Trophoblast cell (in vitro differentiated cells and primary cell): ENCODE results near the gene SUPV3L1.

Experiments
- DNase-seq, 2 donors: peaks; one replicate each; pipeline ENCODE4 v3.0.0-alpha.2; 2016
- H2AFZ ChIP-seq: 2 replicates; pipeline ENCODE4 v1.6.1; 2013; ENCODE audit warnings: low read length, moderate library complexity, mild to moderate bottlenecking; ENCODE audit not compliant: insufficient read depth, poor library complexity
- H2AK5ac ChIP-seq: 2 replicates; pipeline ENCODE4 v1.6.1; 2013; ENCODE audit warnings: mild to moderate bottlenecking, low read length
- H2BK120ac ChIP-seq: 2 replicates; pipeline ENCODE4 v1.6.1; 2013; ENCODE audit warnings: low read length, mild to moderate bottlenecking, moderate library complexity; ENCODE audit not compliant: insufficient read depth, poor library complexity
- H2BK12ac ChIP-seq: 2 replicates; pipeline ENCODE4 v1.6.1; 2013; ENCODE audit warnings: mild to moderate bottlenecking, low read length, moderate library complexity
- H2BK5ac ChIP-seq: 2 replicates; pipeline ENCODE4 v1.6.1; 2013; ENCODE audit warnings: low read length, low read depth, moderate library complexity, mild to moderate bottlenecking; ENCODE audit not compliant: poor library complexity
- H3K14ac ChIP-seq: 2 replicates; pipeline ENCODE4 v1.6.1; 2013; ENCODE audit warnings: mild to moderate bottlenecking, low read length
- H3K18ac ChIP-seq: 2 replicates; pipeline ENCODE4 v1.6.1; 2013; ENCODE audit warnings: mild to moderate bottlenecking, low read length
- H3K23ac ChIP-seq: 2 replicates; pipeline ENCODE4 v1.6.1; 2013; ENCODE audit warnings: low read length
- H3K27ac ChIP-seq: 2 replicates; pipeline ENCODE4 v1.5.1; 2013; ENCODE audit warnings: low read depth, mild to moderate bottlenecking, inconsistent platforms, low read length, moderate library complexity
- H3K27me3 ChIP-seq: 2 replicates; pipeline ENCODE4 v1.6.1; 2013; ENCODE audit warnings: inconsistent platforms, mild to moderate bottlenecking, low read length, moderate library complexity; ENCODE audit not compliant: insufficient read depth
- H3K36me3 ChIP-seq, 2 experiments: 1 replicate in 1 of 2; 2 replicates in 1 of 2; pipeline ENCODE4 v1.6.1; 2013; ENCODE audit warnings: low read length in 2 of 2, mild to moderate bottlenecking in 2 of 2, moderate library complexity in 1 of 2; ENCODE audit not compliant: insufficient read depth in 2 of 2, control insufficient read depth in 1 of 2
- H3K4ac ChIP-seq: 2 replicates; pipeline ENCODE4 v1.6.1; 2013; ENCODE audit warnings: low read depth, mild to moderate bottlenecking, low read length, moderate library complexity
- H3K4me1 ChIP-seq, 2 experiments: 1 replicate in 1 of 2; 2 replicates in 1 of 2; pipeline ENCODE4 v1.6.1; 2013; ENCODE audit warnings: low read length in 2 of 2, mild to moderate bottlenecking in 2 of 2, moderate library complexity in 1 of 2; ENCODE audit not compliant: insufficient read depth in 2 of 2, control insufficient read depth in 1 of 2
- H3K4me2 ChIP-seq: 2 replicates; pipeline ENCODE4 v1.6.1; 2013; ENCODE audit warnings: inconsistent platforms, mild to moderate bottlenecking, low read length, moderate library complexity
- H3K4me3 ChIP-seq: 2 replicates; pipeline ENCODE4 v1.5.1; 2013; ENCODE audit warnings: mild to moderate bottlenecking, low read depth, low read length, inconsistent platforms
- H3K79me1 ChIP-seq: one replicate; pipeline ENCODE4 v1.6.1; 2013; ENCODE audit warnings: low read length
- H3K79me2 ChIP-seq: 2 replicates; pipeline ENCODE4 v1.6.1; 2013; ENCODE audit warnings: low read length, mild to moderate bottlenecking; ENCODE audit not compliant: control insufficient read depth, insufficient read depth, poor library complexity
- H3K9ac ChIP-seq: 2 replicates; pipeline ENCODE4 v1.6.1; 2013; ENCODE audit warnings: mild to moderate bottlenecking, low read length
- H3K9me3 ChIP-seq: 2 replicates; pipeline ENCODE4 v1.6.1; 2013; ENCODE audit warnings: low read depth, mild to moderate bottlenecking, control low read depth, inconsistent platforms, low read length; ENCODE audit not compliant: insufficient read depth
- H4K12ac ChIP-seq: 2 replicates; pipeline ENCODE4 v1.6.1; 2013; ENCODE audit warnings: low read depth, mild to moderate bottlenecking, low read length, moderate library complexity
- H4K8ac ChIP-seq: 2 replicates; pipeline ENCODE4 v1.6.1; 2013; ENCODE audit warnings: low read depth, mild to moderate bottlenecking, low read length, moderate library complexity
- H4K91ac ChIP-seq: one replicate; pipeline ENCODE4 v1.6.1; 2013; ENCODE audit warnings: low read depth, mild to moderate bottlenecking, low read length, moderate library complexity
- WGBS: extraction: QIAGEN DNeasy Blood & Tissue Kit; methylation state at CpG from one replicate; pipeline ENCODE4 v1.1.7; 2013; ENCODE audit warnings: missing lambda C conversion rate; ENCODE audit not compliant: insufficient read length, insufficient coverage; ENCODE audit errors: extremely low coverage; 5-methylcytosine and 5-hydroxymethylcytosine counted together

SUPV3L1 gene

GRCh38 chr10:69242852-69243212, 62.8 kb downstream of the SUPV3L1 start:
- H4K91ac ChIP-seq = no peak overlapping the region
- peak overlapping the region; percentile 23 for H3K4me3 ChIP-seq
- no peak for DNase-seq
- H2BK5ac ChIP-seq = no peak overlapping the region
- H3K79me2 ChIP-seq = no peaks in the 10 kb centered on the region
- no peak overlapping the region for H2AK5ac ChIP-seq
- H3K27ac ChIP-seq = no peak overlapping the region
- no peak overlapping the region for H3K4me2 ChIP-seq
- H4K8ac ChIP-seq = no peak overlapping the region
- H3K14ac ChIP-seq = no peak overlapping the region
- no peaks in the 10 kb centered on the region for H3K4me1 ChIP-seq
- H3K36me3 ChIP-seq = no peaks in the 10 kb centered on the region
- H3K9ac ChIP-seq = no peak overlapping the region
- H3K4ac ChIP-seq = no peak overlapping the region
- no peaks in the 10 kb centered on the region for H3K9me3 ChIP-seq
- no peak overlapping the region for H4K12ac ChIP-seq
- no peak overlapping the region for H2AFZ ChIP-seq
- no peak overlapping the region for H3K18ac ChIP-seq
- no peak overlapping the region for H3K23ac ChIP-seq
- no peak overlapping the region for H2BK120ac ChIP-seq
- H2BK12ac ChIP-seq = no peak overlapping the region
- WGBS = no CpG with 5 or more reads among the region's 5 CpGs
- no peaks in the 10 kb centered on the region for H3K27me3 ChIP-seq
- no peaks in the 10 kb centered on the region for H3K79me1 ChIP-seq

GRCh38 chr10:69243817-69244216, 63.8 kb downstream of the SUPV3L1 start:
- H3K4me1 ChIP-seq = no peaks in the 10 kb centered on the region
- H3K79me2 ChIP-seq = no peaks in the 10 kb centered on the region
- no peaks in the 10 kb centered on the region for H3K27me3 ChIP-seq
- no peak overlapping the region for H2AK5ac ChIP-seq
- H3K79me1 ChIP-seq = no peaks in the 10 kb centered on the region
- no peak overlapping the region for H3K23ac ChIP-seq
- H4K12ac ChIP-seq = no peak overlapping the region
- no peaks in the 10 kb centered on the region for H3K9me3 ChIP-seq
- H2BK5ac ChIP-seq = no peak overlapping the region
- no peak for DNase-seq
- no peak overlapping the region for H2AFZ ChIP-seq
- H3K4me2 ChIP-seq = no peak overlapping the region
- no CpG with 5 or more reads among the region's 10 CpGs for WGBS
- no peak overlapping the region for H4K91ac ChIP-seq
- no peak overlapping the region for H3K4me3 ChIP-seq
- no peak overlapping the region for H3K18ac ChIP-seq
- no peak overlapping the region for H3K4ac ChIP-seq
- no peak overlapping the region for H3K14ac ChIP-seq
- H3K9ac ChIP-seq = no peak overlapping the region
- no peak overlapping the region for H3K27ac ChIP-seq
- H2BK12ac ChIP-seq = no peak overlapping the region
- H4K8ac ChIP-seq = no peak overlapping the region
- H3K36me3 ChIP-seq = no peaks in the 10 kb centered on the region
- H2BK120ac ChIP-seq = no peak overlapping the region

- no peaks in the 10 kb centered on the region for H3K36me3 ChIP-seq
- H3K23ac ChIP-seq = no peak overlapping the region
- H3K4me3 ChIP-seq = no peak overlapping the region
- H2BK120ac ChIP-seq = no peak overlapping the region
- no peak overlapping the region for H3K18ac ChIP-seq
- no peak overlapping the region for H3K27ac ChIP-seq
- H3K9ac ChIP-seq = no peak overlapping the region
- no peaks in the 10 kb centered on the region for H3K27me3 ChIP-seq
- no peak overlapping the region for H4K91ac ChIP-seq
- H4K12ac ChIP-seq = no peak overlapping the region
- H4K8ac ChIP-seq = no peak overlapping the region
- no peak overlapping the region for H2BK12ac ChIP-seq
- H2AFZ ChIP-seq = no peak overlapping the region
- H2BK5ac ChIP-seq = no peak overlapping the region
- WGBS = no CpG with 5 or more reads among the region's 5 CpGs
- no peak for DNase-seq
- no peak overlapping the region for H3K4ac ChIP-seq
- H2AK5ac ChIP-seq = no peak overlapping the region
- H3K4me2 ChIP-seq = no peak overlapping the region
- no peaks in the 10 kb centered on the region for H3K79me1 ChIP-seq
- no peaks in the 10 kb centered on the region for H3K79me2 ChIP-seq
- no peaks in the 10 kb centered on the region for H3K4me1 ChIP-seq
- H3K14ac ChIP-seq = no peak overlapping the region
- H3K9me3 ChIP-seq = no peaks in the 10 kb centered on the region
Measured at GRCh38 chr10:69246036-69246435, 66.0 kb downstream of the SUPV3L1 start.

GRCh38 chr10:69246581-69247312, 66.7 kb downstream of the SUPV3L1 start:
- WGBS = no CpG with 5 or more reads among the region's 14 CpGs

More at GRCh38 chr10:69246581-69247312, 66.7 kb downstream of the SUPV3L1 start:
- no peaks in the 10 kb centered on the region for H3K36me3 ChIP-seq
- H3K4me2 ChIP-seq = no peak overlapping the region
- no peaks in the 10 kb centered on the region for H3K9me3 ChIP-seq
- no peak overlapping the region for H3K4me3 ChIP-seq
- peak in 1 of 2 donors; percentile 27 for DNase-seq
- H3K18ac ChIP-seq = no peak overlapping the region
- H2BK120ac ChIP-seq = no peak overlapping the region
- no peak overlapping the region for H4K12ac ChIP-seq
- H3K4me1 ChIP-seq = no peaks in the 10 kb centered on the region
- H2BK12ac ChIP-seq = no peak overlapping the region
- H2AFZ ChIP-seq = no peak overlapping the region
- H2BK5ac ChIP-seq = no peak overlapping the region
- no peak overlapping the region for H3K27ac ChIP-seq
- H3K14ac ChIP-seq = no peak overlapping the region
- no peak overlapping the region for H4K91ac ChIP-seq
- H3K79me2 ChIP-seq = no peaks in the 10 kb centered on the region
- H3K4ac ChIP-seq = no peak overlapping the region
- H2AK5ac ChIP-seq = no peak overlapping the region
- H4K8ac ChIP-seq = no peak overlapping the region
- no peak overlapping the region for H3K23ac ChIP-seq
- H3K9ac ChIP-seq = no peak overlapping the region
- no peaks in the 10 kb centered on the region for H3K79me1 ChIP-seq
- no peaks in the 10 kb centered on the region for H3K27me3 ChIP-seq
